ENCODE data around the gene KRT39. TPM values are rescaled to one million over a fixed set of nuclear protein-coding genes. Genes with fewer than 3 reads are reported as not detected.
"Not testable (repeated sequence)": the region's sequence is repeated elsewhere in the genome, so short reads cannot be mapped to it uniquely, and the experiment has no call there.

Gene KRT39
- total RNA-seq, 2 experiments from 2014 or later: not detected

GRCh38 chr17:40999563-40999962, 32.8 kb upstream of the KRT39 start, which contains the start of gene KRTAP3-2:
Gene KRTAP3-2 (minus strand): TSS chr17:40999906. CDS start chr17:40999853, 53 bp downstream.
- H3K9me3 Mint-ChIP-seq; DNase-seq; H3K4me1 Mint-ChIP-seq; H3K36me3 Mint-ChIP-seq (ENCODE audit: low read depth); CTCF ChIA-PET; H3K4me3 Mint-ChIP-seq; H3K27ac Mint-ChIP-seq; POLR2A ChIA-PET: not testable (repeated sequence)
- H3K27me3 Mint-ChIP-seq: peaks cover 37% of the 10 kb centered on the region

- no peaks in the 10 kb centered on the region for H3K36me3 Mint-ChIP-seq (ENCODE audit: low read depth)
These were observed 30.6 kb upstream of the KRT39 start for GRCh38 chr17:40997361-40997760.

GRCh38 chr17:40996829-40997228, 30.1 kb upstream of the KRT39 start:
- CTCF ChIA-PET: interaction anchor here (0.9 kb wide), 1 partner anchor 552 kb away, joined by 3 read pairs; no protein-coding TSS in a partner anchor
- H3K27me3 Mint-ChIP-seq: peaks cover 52% of the 10 kb centered on the region

More at GRCh38 chr17:40997361-40997760, 30.6 kb upstream of the KRT39 start:
- ChIA-PET POLR2A (no interaction called here), CTCF (interaction anchor here (0.9 kb wide), 1 partner anchor 552 kb away, joined by 3 read pairs; no protein-coding TSS in a partner anchor)
- Mint-ChIP-seq H3K27ac (no peak overlapping the region), H3K4me3 (no peak overlapping the region), H3K27me3 (peaks cover 48% of the 10 kb centered on the region), H3K9me3 (no peaks in the 10 kb centered on the region), H3K4me1 (no peaks in the 10 kb centered on the region)
- no peak for DNase-seq

GRCh38 chr17:40995116-40995515, 28.4 kb upstream of the KRT39 start:
- H3K4me1 Mint-ChIP-seq: no peaks in the 10 kb centered on the region
- DNase-seq: no peak
- H3K4me3 Mint-ChIP-seq: no peak overlapping the region
- ChIA-PET POLR2A (no interaction called here), CTCF (interaction anchor here (0.6 kb wide), 1 partner anchor 685 kb away, joined by 5 read pairs; no protein-coding TSS in a partner anchor)
- no peak overlapping the region for H3K27ac Mint-ChIP-seq
- H3K36me3 Mint-ChIP-seq (ENCODE audit: low read depth): no peaks in the 10 kb centered on the region
- H3K27me3 Mint-ChIP-seq: peaks cover 54% of the 10 kb centered on the region
- no peaks in the 10 kb centered on the region for H3K9me3 Mint-ChIP-seq

More at GRCh38 chr17:40996829-40997228, 30.1 kb upstream of the KRT39 start:
- POLR2A ChIA-PET: no interaction called here
- Mint-ChIP-seq H3K27ac (no peak overlapping the region), H3K9me3 (no peaks in the 10 kb centered on the region), H3K36me3 (ENCODE audit: low read depth) (no peaks in the 10 kb centered on the region), H3K4me3 (no peak overlapping the region), H3K4me1 (no peaks in the 10 kb centered on the region)
- DNase-seq: no peak

GRCh38 chr17:40993839-40994238, 27.1 kb upstream of the KRT39 start, which contains the start of gene KRTAP3-3:
Gene KRTAP3-3 (minus strand): TSS chr17:40994164. CDS start chr17:40994097, 67 bp downstream.
- CTCF ChIA-PET: no interaction called here

GRCh38 chr17:40993084-40993483, 26.3 kb upstream of the KRT39 start:
- CTCF ChIA-PET: no interaction called here
- Mint-ChIP-seq H3K27me3 (peaks cover 52% of the 10 kb centered on the region), H3K27ac (no peak overlapping the region), H3K4me1 (no peaks in the 10 kb centered on the region), H3K4me3 (no peak overlapping the region), H3K9me3 (no peaks in the 10 kb centered on the region), H3K36me3 (ENCODE audit: low read depth) (no peaks in the 10 kb centered on the region)
- no peak for DNase-seq
- POLR2A ChIA-PET: no interaction called here

More at GRCh38 chr17:40993839-40994238, 27.1 kb upstream of the KRT39 start, which contains the start of gene KRTAP3-3:
- Mint-ChIP-seq H3K36me3 (ENCODE audit: low read depth) (no peaks in the 10 kb centered on the region), H3K9me3 (no peaks in the 10 kb centered on the region), H3K4me3 (no peak within 1 kb of the TSS), H3K4me1 (no peaks in the 10 kb centered on the region), H3K27ac (no peak within 1 kb of the TSS), H3K27me3 (peaks cover 55% of the 10 kb centered on the region)
- DNase-seq: no peak
- POLR2A ChIA-PET: no interaction called here

GRCh38 chr17:40992666-40993065, 25.9 kb upstream of the KRT39 start:
- Mint-ChIP-seq H3K9me3 (no peaks in the 10 kb centered on the region), H3K27ac (no peak overlapping the region), H3K36me3 (ENCODE audit: low read depth) (no peaks in the 10 kb centered on the region), H3K27me3 (peaks cover 49% of the 10 kb centered on the region), H3K4me1 (no peaks in the 10 kb centered on the region), H3K4me3 (no peak overlapping the region)
- DNase-seq: no peak
- POLR2A ChIA-PET: no interaction called here
- CTCF ChIA-PET: no interaction called here

- no peak for DNase-seq
- Mint-ChIP-seq H3K36me3 (ENCODE audit: low read depth) (no peaks in the 10 kb centered on the region), H3K27me3 (peaks cover 31% of the 10 kb centered on the region), H3K4me3 (no peak overlapping the region), H3K9me3 (no peaks in the 10 kb centered on the region), H3K4me1 (no peaks in the 10 kb centered on the region), H3K27ac (no peak overlapping the region)
- CTCF ChIA-PET: no interaction called here
- POLR2A ChIA-PET: no interaction called here
These were observed 20.2 kb upstream of the KRT39 start for GRCh38 chr17:40986920-40987319.

GRCh38 chr17:40984226-40984625, 17.5 kb upstream of the KRT39 start, which contains the start of gene KRT40:
Gene KRT40 (minus strand): TSS chr17:40984326. CDS start chr17:40984273, 53 bp downstream.
- DNase-seq: no peak
- no peaks in the 10 kb centered on the region for H3K4me1 Mint-ChIP-seq
- no peak within 1 kb of the TSS for H3K27ac Mint-ChIP-seq
- no peaks in the 10 kb centered on the region for H3K9me3 Mint-ChIP-seq
- no peaks in the 10 kb centered on the region for H3K36me3 Mint-ChIP-seq (ENCODE audit: low read depth)
- ChIA-PET POLR2A (interaction anchor here (0.7 kb wide), 1 partner anchor 22 kb away, joined by 7 read pairs; no protein-coding TSS in a partner anchor), CTCF (interaction anchor here (0.7 kb wide), 1 partner anchor 29 kb away, joined by 3 read pairs; no protein-coding TSS in a partner anchor)
- peaks cover 17% of the 10 kb centered on the region for H3K27me3 Mint-ChIP-seq
- no peak within 1 kb of the TSS for H3K4me3 Mint-ChIP-seq

- H3K4me3 Mint-ChIP-seq: no peak overlapping the region
- DNase-seq: no peak
- no peaks in the 10 kb centered on the region for H3K9me3 Mint-ChIP-seq
- H3K27ac Mint-ChIP-seq: no peak overlapping the region
- ChIA-PET POLR2A (no interaction called here), CTCF (interaction anchor here (0.7 to 1.2 kb wide), 2 partner anchors 9 to 194 kb away, joined by 3 read pairs; no protein-coding TSS in a partner anchor)
- H3K36me3 Mint-ChIP-seq (ENCODE audit: low read depth): no peaks in the 10 kb centered on the region
- peaks cover 14% of the 10 kb centered on the region for H3K27me3 Mint-ChIP-seq
- no peaks in the 10 kb centered on the region for H3K4me1 Mint-ChIP-seq
These were observed 14.4 kb upstream of the KRT39 start for GRCh38 chr17:40981115-40981514.

- H3K9me3 Mint-ChIP-seq: no peaks in the 10 kb centered on the region
- H3K4me1 Mint-ChIP-seq: no peaks in the 10 kb centered on the region
- H3K27ac Mint-ChIP-seq: no peak overlapping the region
- H3K36me3 Mint-ChIP-seq (ENCODE audit: low read depth): no peaks in the 10 kb centered on the region
- H3K4me3 Mint-ChIP-seq: no peak overlapping the region
- ChIA-PET CTCF (interaction anchor here (0.7 to 1.2 kb wide), 2 partner anchors 8 to 193 kb away, joined by 3 read pairs; no protein-coding TSS in a partner anchor), POLR2A (no interaction called here)
- no peak for DNase-seq
- peaks cover 14% of the 10 kb centered on the region for H3K27me3 Mint-ChIP-seq
These were observed 13.8 kb upstream of the KRT39 start for GRCh38 chr17:40980596-40980995.

- ChIA-PET POLR2A (no interaction called here), CTCF (interaction anchor here (1.2 kb wide), 1 partner anchor 8 kb away, joined by 3 read pairs; no protein-coding TSS in a partner anchor)
- H3K9me3 Mint-ChIP-seq: no peaks in the 10 kb centered on the region
- DNase-seq: no peak
- H3K4me1 Mint-ChIP-seq: no peaks in the 10 kb centered on the region
- no peaks in the 10 kb centered on the region for H3K36me3 Mint-ChIP-seq (ENCODE audit: low read depth)
- peaks cover 14% of the 10 kb centered on the region for H3K27me3 Mint-ChIP-seq
- no peak overlapping the region for H3K4me3 Mint-ChIP-seq
- no peak overlapping the region for H3K27ac Mint-ChIP-seq
These were observed 13.4 kb upstream of the KRT39 start for GRCh38 chr17:40980117-40980516.

- Mint-ChIP-seq H3K4me3 (no peak overlapping the region), H3K27ac (no peak overlapping the region), H3K9me3 (no peaks in the 10 kb centered on the region), H3K4me1 (no peaks in the 10 kb centered on the region), H3K27me3 (peaks cover 7% of the 10 kb centered on the region), H3K36me3 (ENCODE audit: low read depth) (no peaks in the 10 kb centered on the region)
- CTCF ChIA-PET: interaction anchor here (1.3 kb wide), 1 partner anchor 17 kb away, joined by 3 read pairs; no protein-coding TSS in a partner anchor
- no peak for DNase-seq
- POLR2A ChIA-PET: no interaction called here
These were observed 11.9 kb upstream of the KRT39 start for GRCh38 chr17:40978575-40979151.
